Trophoblast cell (in vitro differentiated cells and primary cell): Measurements from ENCODE around the gene DENND2D.

ENCODE experiments used
- DNase-seq, 2 donors: peaks; one replicate each; pipeline ENCODE4 v3.0.0-alpha.2; 2016
- H2AFZ ChIP-seq: 2 replicates; pipeline ENCODE4 v1.6.1; 2013; ENCODE audit warnings: low read length, moderate library complexity, mild to moderate bottlenecking; ENCODE audit not compliant: insufficient read depth, poor library complexity
- H2AK5ac ChIP-seq: 2 replicates; pipeline ENCODE4 v1.6.1; 2013; ENCODE audit warnings: mild to moderate bottlenecking, low read length
- H2BK120ac ChIP-seq: 2 replicates; pipeline ENCODE4 v1.6.1; 2013; ENCODE audit warnings: low read length, mild to moderate bottlenecking, moderate library complexity; ENCODE audit not compliant: insufficient read depth, poor library complexity
- H2BK12ac ChIP-seq: 2 replicates; pipeline ENCODE4 v1.6.1; 2013; ENCODE audit warnings: mild to moderate bottlenecking, low read length, moderate library complexity
- H2BK5ac ChIP-seq: 2 replicates; pipeline ENCODE4 v1.6.1; 2013; ENCODE audit warnings: low read length, low read depth, moderate library complexity, mild to moderate bottlenecking; ENCODE audit not compliant: poor library complexity
- H3K14ac ChIP-seq: 2 replicates; pipeline ENCODE4 v1.6.1; 2013; ENCODE audit warnings: mild to moderate bottlenecking, low read length
- H3K18ac ChIP-seq: 2 replicates; pipeline ENCODE4 v1.6.1; 2013; ENCODE audit warnings: mild to moderate bottlenecking, low read length
- H3K23ac ChIP-seq: 2 replicates; pipeline ENCODE4 v1.6.1; 2013; ENCODE audit warnings: low read length
- H3K27ac ChIP-seq: 2 replicates; pipeline ENCODE4 v1.5.1; 2013; ENCODE audit warnings: low read depth, mild to moderate bottlenecking, inconsistent platforms, low read length, moderate library complexity
- H3K27me3 ChIP-seq: 2 replicates; pipeline ENCODE4 v1.6.1; 2013; ENCODE audit warnings: inconsistent platforms, mild to moderate bottlenecking, low read length, moderate library complexity; ENCODE audit not compliant: insufficient read depth
- H3K36me3 ChIP-seq, 2 experiments: 1 replicate in 1 of 2; 2 replicates in 1 of 2; pipeline ENCODE4 v1.6.1; 2013; ENCODE audit warnings: low read length in 2 of 2, mild to moderate bottlenecking in 2 of 2, moderate library complexity in 1 of 2; ENCODE audit not compliant: insufficient read depth in 2 of 2, control insufficient read depth in 1 of 2
- H3K4ac ChIP-seq: 2 replicates; pipeline ENCODE4 v1.6.1; 2013; ENCODE audit warnings: low read depth, mild to moderate bottlenecking, low read length, moderate library complexity
- H3K4me1 ChIP-seq, 2 experiments: 1 replicate in 1 of 2; 2 replicates in 1 of 2; pipeline ENCODE4 v1.6.1; 2013; ENCODE audit warnings: low read length in 2 of 2, mild to moderate bottlenecking in 2 of 2, moderate library complexity in 1 of 2; ENCODE audit not compliant: insufficient read depth in 2 of 2, control insufficient read depth in 1 of 2
- H3K4me2 ChIP-seq: 2 replicates; pipeline ENCODE4 v1.6.1; 2013; ENCODE audit warnings: inconsistent platforms, mild to moderate bottlenecking, low read length, moderate library complexity
- H3K4me3 ChIP-seq: 2 replicates; pipeline ENCODE4 v1.5.1; 2013; ENCODE audit warnings: mild to moderate bottlenecking, low read depth, low read length, inconsistent platforms
- H3K79me1 ChIP-seq: one replicate; pipeline ENCODE4 v1.6.1; 2013; ENCODE audit warnings: low read length
- H3K79me2 ChIP-seq: 2 replicates; pipeline ENCODE4 v1.6.1; 2013; ENCODE audit warnings: low read length, mild to moderate bottlenecking; ENCODE audit not compliant: control insufficient read depth, insufficient read depth, poor library complexity
- H3K9ac ChIP-seq: 2 replicates; pipeline ENCODE4 v1.6.1; 2013; ENCODE audit warnings: mild to moderate bottlenecking, low read length
- H3K9me3 ChIP-seq: 2 replicates; pipeline ENCODE4 v1.6.1; 2013; ENCODE audit warnings: low read depth, mild to moderate bottlenecking, control low read depth, inconsistent platforms, low read length; ENCODE audit not compliant: insufficient read depth
- H4K12ac ChIP-seq: 2 replicates; pipeline ENCODE4 v1.6.1; 2013; ENCODE audit warnings: low read depth, mild to moderate bottlenecking, low read length, moderate library complexity
- H4K8ac ChIP-seq: 2 replicates; pipeline ENCODE4 v1.6.1; 2013; ENCODE audit warnings: low read depth, mild to moderate bottlenecking, low read length, moderate library complexity
- H4K91ac ChIP-seq: one replicate; pipeline ENCODE4 v1.6.1; 2013; ENCODE audit warnings: low read depth, mild to moderate bottlenecking, low read length, moderate library complexity
- WGBS: extraction: QIAGEN DNeasy Blood & Tissue Kit; methylation state at CpG from one replicate; pipeline ENCODE4 v1.1.7; 2013; ENCODE audit warnings: missing lambda C conversion rate; ENCODE audit not compliant: insufficient read length, insufficient coverage; ENCODE audit errors: extremely low coverage; 5-methylcytosine and 5-hydroxymethylcytosine counted together

The DENND2D gene

DNA sequence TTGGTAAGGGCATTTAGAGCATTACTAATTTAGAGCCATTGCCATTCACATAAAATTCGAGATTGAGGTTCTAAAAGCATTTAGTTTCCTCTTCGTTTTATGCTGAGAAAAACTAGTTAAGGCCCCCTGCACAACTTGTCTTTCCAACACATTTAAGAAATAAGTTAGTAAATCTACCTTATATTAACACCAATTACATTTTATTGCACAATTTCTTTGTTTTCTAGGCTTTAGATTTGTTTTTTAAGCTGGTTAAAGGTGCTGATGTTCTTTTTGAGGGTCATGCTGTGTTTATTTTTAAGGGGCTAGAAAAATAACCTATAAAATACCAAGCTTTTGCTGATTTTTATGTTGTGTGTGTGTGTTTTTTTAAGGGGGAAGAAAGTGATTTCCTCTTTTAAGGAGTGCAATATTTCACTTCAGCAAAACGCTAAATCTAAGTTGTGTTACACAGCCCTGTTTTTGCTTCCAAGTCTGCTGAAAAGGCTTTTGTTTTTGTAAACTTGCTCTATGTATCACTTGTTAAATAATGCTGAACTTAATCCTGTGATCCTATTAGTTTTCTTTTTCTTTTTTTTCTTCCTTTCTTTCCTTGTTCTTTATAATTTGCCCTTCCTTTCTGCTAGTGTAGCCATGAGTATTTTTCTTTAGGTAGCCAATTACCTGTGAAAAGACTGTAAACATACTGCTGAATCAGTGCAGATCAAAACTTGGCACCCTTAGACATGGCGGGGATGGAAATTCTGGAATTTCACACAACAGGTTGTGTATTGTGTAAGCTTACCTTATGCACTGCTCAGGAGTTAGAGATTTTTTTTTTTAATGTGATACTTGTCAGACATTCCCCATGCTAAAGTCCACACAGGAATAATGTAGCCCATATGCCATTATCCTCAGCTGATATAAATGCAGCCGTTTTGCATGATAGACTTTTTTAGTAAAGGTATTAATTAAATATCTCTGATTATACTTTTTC is 58.9 kb downstream of the DENND2D start:
- WGBS: no CpG with 5 or more reads among the region's 5 CpGs
- Histone ChIP-seq H2BK5ac (no peak overlapping the region), H3K23ac (no peak overlapping the region), H3K79me2 (peaks cover 18% of the 10 kb centered on the region), H3K4me3 (no peak overlapping the region), H2BK120ac (no peak overlapping the region), H3K4me1 (peaks cover 0 to 3% of the 10 kb centered on the region in 2 experiments), H4K91ac (no peak overlapping the region), H2AK5ac (no peak overlapping the region), H3K79me1 (peaks cover 14% of the 10 kb centered on the region), H3K27ac (no peak overlapping the region), H4K8ac (no peak overlapping the region), H3K4me2 (peak overlapping the region; percentile 42), H3K18ac (no peak overlapping the region), H2AFZ (no peak overlapping the region), H4K12ac (no peak overlapping the region), H3K14ac (no peak overlapping the region), H3K9me3 (no peaks in the 10 kb centered on the region), H3K9ac (no peak overlapping the region), H3K4ac (peak overlapping the region; percentile 21), H2BK12ac (no peak overlapping the region), H3K36me3 (peaks cover 3 to 4% of the 10 kb centered on the region in 2 experiments), H3K27me3 (no peaks in the 10 kb centered on the region)
- DNase-seq: peak in 1 of 2 donors; percentile 41

DNA sequence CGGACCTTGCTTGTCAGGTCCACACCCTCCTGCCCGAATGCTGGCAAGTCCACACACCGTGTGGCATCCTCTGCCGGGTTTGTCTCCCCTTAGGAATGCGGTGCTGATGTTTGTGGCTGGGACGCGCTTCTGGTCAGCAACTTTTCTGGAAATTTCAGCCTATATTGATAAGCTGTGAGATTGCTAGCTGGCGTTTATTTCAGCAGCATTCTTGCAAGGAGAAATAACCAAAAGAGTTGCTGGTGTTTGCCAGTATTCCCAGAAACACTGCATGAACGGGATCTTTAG is 59.8 kb downstream of the DENND2D start:
- Histone ChIP-seq H4K12ac (peak overlapping the region; percentile 82), H3K27ac (peak overlapping the region; percentile 99), H3K4me1 (peaks cover 0 to 3% of the 10 kb centered on the region in 2 experiments), H4K8ac (peak overlapping the region; percentile 85), H3K79me2 (peaks cover 18% of the 10 kb centered on the region), H3K9me3 (no peaks in the 10 kb centered on the region), H4K91ac (peak overlapping the region; percentile 88), H2AFZ (peak overlapping the region; percentile 75), H2BK120ac (peak overlapping the region; percentile 37), H2AK5ac (peak overlapping the region; percentile 22), H3K23ac (peak overlapping the region; percentile 86), H3K18ac (peak overlapping the region; percentile 80), H3K4me3 (peak overlapping the region; percentile 98), H2BK5ac (peak overlapping the region; percentile 87), H3K36me3 (peaks cover 6 to 7% of the 10 kb centered on the region in 2 experiments), H3K9ac (peak overlapping the region; percentile 100), H2BK12ac (no peak overlapping the region), H3K27me3 (no peaks in the 10 kb centered on the region), H3K79me1 (peaks cover 14% of the 10 kb centered on the region), H3K14ac (peak overlapping the region; percentile 67), H3K4ac (peak overlapping the region; percentile 87), H3K4me2 (peak overlapping the region; percentile 100)
- DNase-seq: peak; percentile 44 to 72
- no CpG with 5 or more reads among the region's 9 CpGs for WGBS

DNA sequence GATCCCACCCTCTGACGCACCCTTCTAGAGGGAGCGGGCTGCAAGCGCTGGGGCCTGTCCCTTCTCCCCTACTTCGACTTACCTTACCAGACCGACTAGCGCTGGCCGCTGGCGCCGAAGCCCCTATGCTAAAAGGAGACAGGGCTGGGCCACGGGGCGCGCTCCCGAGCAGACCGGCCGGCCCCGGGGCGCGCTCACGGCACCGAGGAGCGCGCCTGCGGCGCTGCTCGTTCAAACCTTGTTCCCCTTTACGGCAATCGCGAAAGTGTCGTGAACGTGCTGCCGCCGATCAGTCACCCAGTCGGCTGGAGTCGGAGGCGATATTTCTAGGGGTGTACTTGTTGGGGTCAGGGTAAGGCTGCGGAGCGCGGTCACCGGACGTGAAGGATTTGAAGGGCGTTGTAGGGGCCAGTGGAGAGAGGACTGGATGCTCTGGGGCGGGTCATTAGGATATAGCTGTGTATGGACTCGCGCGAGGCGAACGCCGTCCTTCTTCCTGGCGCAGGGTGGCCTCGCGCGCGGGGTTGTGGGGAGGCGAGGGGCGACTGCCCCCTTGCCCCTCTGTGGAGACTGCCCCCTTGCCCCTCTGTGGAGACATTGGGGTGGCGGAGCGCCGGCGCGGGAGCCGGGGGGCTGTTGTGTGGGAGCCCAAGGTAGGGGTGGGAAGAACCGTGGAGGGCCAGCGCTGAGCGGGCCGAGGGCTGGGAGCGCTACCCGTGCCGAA is 60.3 kb downstream of the DENND2D start, which contains the start of the genes CEPT1 and DRAM2:
CEPT1 (plus strand) TSS at position 268 of the 724 bp plus-strand sequence. CDS start 7,492 bp downstream, outside the sequence.
DRAM2 (minus strand) TSS at position 138 of the 724 bp plus-strand sequence. CDS start 8,539 bp downstream, outside the sequence.
- Histone ChIP-seq H3K4me2 (peak within 1 kb of the TSS; percentile 100), H4K91ac (peak within 1 kb of the TSS; percentile 89), H3K4me3 (peak within 1 kb of the TSS; percentile 98), H2BK5ac (peak within 1 kb of the TSS; percentile 99), H3K23ac (peak within 1 kb of the TSS; percentile 86), H4K8ac (peak within 1 kb of the TSS; percentile 92), H3K79me1 (peaks cover 14% of the 10 kb centered on the region), H2BK12ac (no peak within 1 kb of the TSS), H3K14ac (peak within 1 kb of the TSS; percentile 96), H3K18ac (peak within 1 kb of the TSS; percentile 96), H3K4ac (peak within 1 kb of the TSS; percentile 87), H3K9me3 (no peaks in the 10 kb centered on the region), H3K27me3 (no peaks in the 10 kb centered on the region), H3K4me1 (peaks cover 0 to 1% of the 10 kb centered on the region in 2 experiments), H4K12ac (peak within 1 kb of the TSS; percentile 85), H3K27ac (peak within 1 kb of the TSS; percentile 99), H3K9ac (peak within 1 kb of the TSS; percentile 100), H2AFZ (peak within 1 kb of the TSS; percentile 75), H3K36me3 (peaks cover 6% of the 10 kb centered on the region in 2 experiments), H2AK5ac (peak within 1 kb of the TSS; percentile 22), H3K79me2 (peaks cover 15% of the 10 kb centered on the region), H2BK120ac (peak within 1 kb of the TSS; percentile 95)
- peak; percentile 97 to 98 for DNase-seq
- WGBS: no CpG with 5 or more reads among the region's 68 CpGs

DNA sequence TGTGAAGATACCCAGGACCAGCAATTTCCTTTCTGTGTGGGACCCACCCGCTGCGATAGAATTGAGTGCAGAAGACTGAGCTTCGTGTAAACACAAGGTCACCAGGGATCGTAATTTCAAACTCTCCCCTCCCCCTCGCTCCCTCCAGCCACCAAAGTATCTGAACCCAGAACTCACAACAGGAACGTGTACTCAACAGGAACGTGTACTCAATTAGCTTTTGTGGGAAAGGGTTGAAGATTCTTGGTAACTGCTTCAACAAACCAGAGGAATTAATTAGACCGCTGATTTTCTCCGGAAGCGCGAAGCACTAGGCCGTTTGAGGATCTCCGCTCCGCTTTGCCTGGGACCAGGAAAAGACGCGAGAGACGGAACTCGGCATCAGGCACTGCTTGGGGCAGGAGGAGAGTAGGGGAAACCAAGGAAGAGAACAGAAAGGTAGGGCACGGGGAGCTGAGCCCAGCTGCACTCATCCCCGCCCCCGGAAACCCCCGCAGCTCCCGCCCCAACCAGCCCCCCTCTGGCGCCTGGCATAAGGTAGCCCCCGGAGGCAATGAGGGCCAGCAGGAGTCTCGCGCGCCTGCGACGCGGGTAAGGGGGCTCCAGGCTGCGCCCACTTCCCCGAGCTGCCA is 61.0 kb downstream of the DENND2D start:
- H3K4me2 ChIP-seq: peak overlapping the region; percentile 100
- H3K9me3 ChIP-seq: no peaks in the 10 kb centered on the region
- peak overlapping the region; percentile 98 for H3K4me3 ChIP-seq
- peaks cover 6 to 8% of the 10 kb centered on the region in 2 experiments for H3K36me3 ChIP-seq
- peak overlapping the region; percentile 89 for H4K91ac ChIP-seq
- peak overlapping the region; percentile 90 for H3K9ac ChIP-seq
- H2AFZ ChIP-seq: peak overlapping the region; percentile 75
- H2BK120ac ChIP-seq: peak overlapping the region; percentile 95
- H2BK12ac ChIP-seq: no peak overlapping the region
- peak; percentile 46 to 70 for DNase-seq
- peak overlapping the region; percentile 99 for H3K27ac ChIP-seq
- peaks cover 0 to 1% of the 10 kb centered on the region in 2 experiments for H3K4me1 ChIP-seq
- no peak overlapping the region for H3K23ac ChIP-seq
- H4K8ac ChIP-seq: peak overlapping the region; percentile 92
- H2AK5ac ChIP-seq: no peak overlapping the region
- peak overlapping the region; percentile 99 for H2BK5ac ChIP-seq
- no peaks in the 10 kb centered on the region for H3K27me3 ChIP-seq
- no CpG with 5 or more reads among the region's 33 CpGs for WGBS
- peak overlapping the region; percentile 96 for H3K14ac ChIP-seq
- H4K12ac ChIP-seq: peak overlapping the region; percentile 85
- H3K4ac ChIP-seq: peak overlapping the region; percentile 83
- peaks cover 15% of the 10 kb centered on the region for H3K79me2 ChIP-seq
- H3K79me1 ChIP-seq: peaks cover 14% of the 10 kb centered on the region
- H3K18ac ChIP-seq: peak overlapping the region; percentile 96
